ENCODE results near the gene KCNH4.
A peak's percentile ranks its signal among the peaks of the same experiment; 100 is the strongest.
"Not testable (repeated sequence)": the region's sequence is repeated elsewhere in the genome, so short reads cannot be mapped to it uniquely, and the experiment has no call there.

The KCNH4 gene

GRCh38 chr17:42178817-42179216 lies 2.1 kb downstream of the KCNH4 start:
- peak; percentile 70 to 93 for DNase-seq

DNA sequence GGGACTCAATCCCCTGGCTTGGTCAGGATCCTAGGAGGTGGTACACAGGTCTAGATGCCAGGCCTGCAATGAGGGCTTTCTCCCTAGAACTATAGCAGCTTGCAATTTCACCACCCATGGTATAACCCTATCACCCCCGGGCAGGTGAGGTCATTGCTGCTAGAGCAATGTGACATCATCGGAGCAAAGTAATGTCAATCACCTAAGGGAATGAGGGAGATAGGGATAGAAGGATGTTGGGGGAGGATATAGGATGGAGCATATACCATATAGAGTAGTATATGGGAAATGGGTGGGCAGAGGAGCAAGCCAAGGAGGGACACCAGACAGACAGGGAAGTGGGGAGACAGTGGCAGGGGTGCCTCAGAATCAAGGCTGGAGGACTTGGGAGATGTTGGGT lies 3.3 kb downstream of the KCNH4 start:
- no peak for DNase-seq

DNA sequence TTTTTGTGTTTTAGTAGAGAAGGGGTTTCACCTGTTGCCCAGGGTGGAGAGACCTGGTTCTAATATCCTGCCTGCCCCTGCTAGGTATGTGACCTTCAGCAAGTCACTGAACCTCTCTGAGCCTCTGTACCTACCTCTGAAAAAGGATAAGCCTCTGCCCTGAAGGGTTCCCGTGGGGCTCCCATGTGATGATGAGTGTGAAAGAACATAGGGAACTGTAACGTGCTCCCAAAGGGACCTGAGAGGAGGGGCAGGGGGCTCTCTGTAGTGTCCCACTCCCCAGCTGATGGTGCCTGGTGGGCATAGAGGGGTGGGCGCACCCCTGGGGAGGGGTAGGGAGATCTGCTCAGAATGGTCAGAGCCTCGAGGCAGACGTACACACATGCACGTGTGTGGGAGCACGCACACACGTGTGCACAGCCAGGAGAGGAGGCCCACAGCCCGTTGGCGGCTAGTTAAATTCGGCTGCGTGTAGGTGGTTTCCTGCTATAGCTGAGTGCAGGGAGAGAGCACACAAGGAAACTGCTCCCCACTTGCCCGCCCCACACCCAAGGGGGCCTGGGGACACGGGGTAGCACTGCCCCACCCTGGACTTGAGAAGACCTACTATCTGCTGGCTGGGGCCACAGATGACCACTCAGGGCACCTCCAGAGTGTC lies 6.7 kb downstream of the KCNH4 start:
- peak in 1 of 2 donors; percentile 32 for DNase-seq

- no peak for DNase-seq
Measured at GRCh38 chr17:42171831-42172230, 9.1 kb downstream of the KCNH4 start.

DNA sequence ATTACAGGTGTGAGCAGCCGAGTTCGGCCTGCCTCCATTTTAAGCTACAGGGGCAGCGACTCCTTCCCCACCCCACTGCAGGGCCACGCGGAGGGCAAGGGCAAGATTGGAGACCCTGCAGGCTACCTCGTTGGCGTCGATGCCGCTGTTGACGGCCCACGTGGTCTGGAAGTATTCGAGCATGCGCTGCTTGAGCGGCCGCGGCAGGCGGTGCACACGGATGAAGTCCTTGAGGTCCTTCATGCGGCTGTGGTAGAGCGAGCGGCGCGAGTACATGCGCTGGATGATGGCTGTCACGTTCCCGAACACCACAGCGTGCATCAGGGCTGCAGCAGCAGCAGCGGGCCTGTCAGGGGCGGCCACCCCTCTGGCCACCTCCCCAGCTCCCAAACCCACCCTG lies 11.6 kb downstream of the KCNH4 start:
- DNase-seq = no peak

GRCh38 chr17:42167807-42168206 lies 13.1 kb downstream of the KCNH4 start:
- DNase-seq = peak; percentile 42 to 67

DNA sequence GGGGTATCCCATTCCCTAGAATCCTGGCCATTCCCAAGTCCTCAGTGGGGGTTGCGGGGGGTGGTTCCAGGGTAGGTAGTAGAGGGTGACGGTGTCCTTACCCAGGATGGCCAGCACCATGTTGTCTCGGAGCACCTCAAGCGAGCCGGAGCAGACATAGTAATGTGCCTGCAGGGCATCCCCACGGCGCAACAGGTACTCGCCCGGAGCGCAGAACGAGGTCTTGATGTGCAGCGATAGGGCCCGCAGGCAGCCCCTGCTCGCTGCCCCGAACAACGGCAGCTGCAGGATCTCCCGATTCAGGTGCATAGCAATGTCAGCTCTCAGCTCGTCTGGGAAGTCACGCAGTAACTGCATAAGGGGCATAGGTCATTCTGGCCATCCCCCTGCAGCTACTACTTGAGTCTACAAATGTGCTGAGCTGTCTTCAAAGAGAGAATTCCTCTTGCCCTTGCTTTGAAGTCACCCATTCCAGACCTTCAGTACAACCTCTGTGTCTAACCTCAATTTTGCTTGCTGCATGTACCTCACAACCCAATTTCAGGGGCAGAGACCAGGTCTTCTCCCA lies 14.7 kb downstream of the KCNH4 start:
- DNase-seq = no peak

GRCh38 chr17:42165751-42166150 lies 15.2 kb downstream of the KCNH4 start:
- DNase-seq = no peak

GRCh38 chr17:42163696-42164407 lies 17.1 kb downstream of the KCNH4 start:
- DNase-seq = no peak

DNA sequence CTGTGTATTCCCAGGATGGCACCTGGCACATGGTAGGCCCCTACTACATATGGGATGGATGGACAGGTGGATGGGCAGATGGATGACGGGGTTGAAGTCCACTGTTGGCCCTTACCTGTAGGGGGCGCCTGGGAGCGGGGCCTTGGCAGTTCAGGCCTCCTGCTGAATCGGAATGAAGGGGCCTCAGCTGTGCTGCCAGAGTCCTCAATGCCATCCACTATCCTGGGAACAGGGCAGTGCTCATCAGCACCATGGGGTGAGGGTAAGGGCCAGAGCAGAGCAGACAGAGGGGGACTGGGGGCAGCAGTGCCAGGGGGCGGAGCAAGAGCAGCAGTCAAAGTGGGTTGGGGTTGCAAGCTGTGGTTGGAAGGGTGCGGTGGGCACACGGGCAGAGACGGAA lies 17.8 kb downstream of the KCNH4 start:
- peak; percentile 10 to 25 for DNase-seq

DNA sequence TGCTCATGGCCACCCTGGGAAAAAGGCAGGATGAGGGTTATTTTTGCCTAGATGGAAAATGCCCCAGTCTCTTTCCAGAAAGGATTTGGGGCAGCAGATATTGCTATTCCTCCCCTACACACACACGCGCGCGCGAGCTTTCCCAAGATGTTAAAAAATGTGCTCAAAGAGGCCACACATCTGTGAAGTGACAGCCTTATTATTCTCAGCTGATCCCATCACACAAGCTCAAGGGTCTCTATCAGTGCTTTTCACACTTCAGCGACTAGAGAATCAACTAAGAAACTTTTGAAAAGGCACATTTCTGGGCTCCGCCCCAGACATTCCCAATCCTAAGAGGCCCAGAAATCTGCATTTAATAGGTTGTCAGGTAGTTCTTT lies 20.4 kb downstream of the KCNH4 start:
- DNase-seq = no peak

GRCh38 chr17:42159796-42160530 lies 21.0 kb downstream of the KCNH4 start:
- no peak for DNase-seq

GRCh38 chr17:42155614-42156045 lies 25.3 kb downstream of the KCNH4 start:
- no peak for DNase-seq

DNA sequence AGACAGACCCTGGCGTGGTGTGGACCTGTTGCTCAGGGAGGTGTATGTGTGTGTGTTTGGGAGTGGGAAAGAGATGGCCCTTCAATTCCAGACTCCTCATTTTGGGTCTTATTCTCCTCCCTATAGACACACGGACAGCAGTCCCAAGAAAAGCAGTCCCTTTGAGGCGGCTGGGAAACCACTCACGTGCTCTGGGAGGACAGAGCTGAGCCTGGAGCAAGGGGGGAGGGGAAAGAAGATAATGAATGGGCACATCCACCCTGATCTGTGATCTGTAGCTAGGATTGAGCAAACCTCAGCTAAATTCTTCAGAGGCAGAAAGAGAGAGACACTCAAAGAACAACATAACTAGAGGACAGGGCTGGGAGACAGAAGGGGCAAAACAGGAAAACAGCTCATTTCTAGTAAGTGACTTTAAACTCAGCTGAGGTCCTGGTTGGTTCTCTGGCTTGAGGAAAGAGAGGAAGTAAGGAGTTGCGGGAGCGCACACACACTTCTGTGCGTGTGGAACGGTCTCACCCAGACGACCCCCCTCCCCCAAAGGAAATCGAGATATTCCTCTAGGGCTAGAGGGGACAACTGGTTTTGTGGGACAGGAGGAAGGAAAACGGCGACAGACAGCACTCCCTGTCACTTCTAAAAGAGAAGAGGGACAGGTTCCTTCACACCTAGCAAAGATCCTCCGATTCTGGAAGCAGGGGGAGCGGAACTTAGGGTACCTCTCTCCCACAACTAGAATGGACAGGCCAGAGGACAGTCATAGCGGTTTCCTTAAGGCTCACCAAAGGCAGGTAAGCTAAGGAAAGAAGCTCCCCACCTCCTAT lies 26.8 kb downstream of the KCNH4 start:
- peak; percentile 34 to 54 for DNase-seq

DNA sequence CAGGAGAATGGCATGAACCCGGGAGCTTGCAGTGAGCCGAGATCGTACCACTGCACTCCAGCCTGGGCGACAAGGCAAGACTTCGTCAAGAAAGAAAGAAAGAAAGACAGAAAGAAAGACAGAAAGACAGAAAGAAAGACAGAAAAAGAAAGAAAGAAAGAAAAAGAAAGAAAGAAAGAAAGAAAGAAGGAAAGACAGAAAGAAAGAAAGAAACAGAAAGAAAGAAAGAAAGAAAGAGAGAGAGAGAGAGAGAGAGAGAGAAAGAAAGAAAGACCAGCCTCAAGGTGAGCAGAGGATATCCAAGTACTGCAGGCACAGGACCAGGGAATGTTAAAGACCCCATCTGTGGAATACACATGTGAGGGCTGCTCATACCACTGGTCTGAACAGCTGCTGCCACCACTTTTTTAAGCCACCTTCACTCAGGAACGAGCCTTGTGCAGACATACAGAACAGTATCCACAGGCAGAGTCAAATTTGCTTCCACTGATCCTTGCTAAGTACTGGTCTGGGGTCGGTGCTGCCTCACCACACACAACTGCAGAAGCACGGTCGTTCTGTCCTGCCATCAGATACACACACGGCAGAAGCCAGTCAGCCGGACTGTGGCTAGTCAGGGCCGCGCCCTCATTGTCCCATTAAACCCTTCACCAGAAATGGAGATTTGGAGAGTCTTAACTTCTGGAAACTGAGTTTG lies 33.9 kb downstream of the KCNH4 start:
- DNase-seq = no peak

- DNase-seq = not testable (repeated sequence)
Measured at GRCh38 chr17:42143138-42143537, 37.8 kb downstream of the KCNH4 start.

- peak in 1 of 2 donors; percentile 37 for DNase-seq
Measured at GRCh38 chr17:42142371-42142896, 38.5 kb downstream of the KCNH4 start.

- DNase-seq = peak; percentile 14 to 39
Measured at GRCh38 chr17:42141382-42141781, 39.6 kb downstream of the KCNH4 start.

- DNase-seq = not testable (repeated sequence)
Measured at GRCh38 chr17:42140690-42141089, 40.3 kb downstream of the KCNH4 start.

DNA sequence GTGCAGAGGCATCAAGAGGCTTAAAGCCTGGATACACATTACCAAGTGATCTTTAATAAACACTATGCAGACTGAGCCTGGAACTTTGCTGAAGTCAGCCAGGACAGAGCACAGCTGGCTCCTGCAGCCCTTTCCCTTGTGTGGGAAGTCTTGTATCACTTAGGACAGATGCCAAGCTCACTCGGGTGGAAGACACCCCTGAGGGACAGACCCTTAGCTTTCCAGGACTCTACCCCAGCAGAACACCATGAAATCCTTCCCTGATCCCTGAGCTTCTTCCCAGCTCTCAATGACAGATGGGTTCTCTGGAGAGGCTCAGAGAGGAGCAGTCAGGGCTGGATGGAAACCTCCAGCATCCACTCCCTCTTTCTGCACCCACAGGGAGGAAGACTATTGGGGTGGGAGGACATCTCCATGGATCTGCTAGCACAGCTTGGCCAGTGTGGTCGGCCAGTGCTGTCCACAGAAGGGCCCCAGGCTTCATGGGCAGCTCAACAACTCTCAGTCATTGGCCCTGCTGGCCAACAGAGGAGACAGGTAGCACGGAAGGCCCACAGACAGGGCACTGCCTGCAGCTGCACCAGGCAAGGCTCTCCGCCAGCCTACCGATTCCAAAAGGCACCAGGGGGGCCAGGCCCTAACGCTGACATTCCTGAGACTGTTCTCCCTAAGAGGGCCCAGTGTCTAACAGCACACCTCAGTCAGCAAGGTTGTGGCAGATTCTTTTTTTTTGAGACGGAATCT lies 42.0 kb downstream of the KCNH4 start:
- DNase-seq = no peak

GRCh38 chr17:42136654-42137051 lies 44.3 kb downstream of the KCNH4 start:
- DNase-seq = no peak

Data from inflammatory macrophage (primary cell).